ENCODE data around the gene SPSB3. TPM values are rescaled to one million over a fixed set of nuclear protein-coding genes. Genes with fewer than 3 reads are reported as not detected.
A peak's percentile ranks its signal among the peaks of the same experiment; 100 is the strongest.

SPSB3 gene
- total RNA-seq, 4 donors from 2014 or later, result 76.4 to 148 (median 102) TPM

DNA sequence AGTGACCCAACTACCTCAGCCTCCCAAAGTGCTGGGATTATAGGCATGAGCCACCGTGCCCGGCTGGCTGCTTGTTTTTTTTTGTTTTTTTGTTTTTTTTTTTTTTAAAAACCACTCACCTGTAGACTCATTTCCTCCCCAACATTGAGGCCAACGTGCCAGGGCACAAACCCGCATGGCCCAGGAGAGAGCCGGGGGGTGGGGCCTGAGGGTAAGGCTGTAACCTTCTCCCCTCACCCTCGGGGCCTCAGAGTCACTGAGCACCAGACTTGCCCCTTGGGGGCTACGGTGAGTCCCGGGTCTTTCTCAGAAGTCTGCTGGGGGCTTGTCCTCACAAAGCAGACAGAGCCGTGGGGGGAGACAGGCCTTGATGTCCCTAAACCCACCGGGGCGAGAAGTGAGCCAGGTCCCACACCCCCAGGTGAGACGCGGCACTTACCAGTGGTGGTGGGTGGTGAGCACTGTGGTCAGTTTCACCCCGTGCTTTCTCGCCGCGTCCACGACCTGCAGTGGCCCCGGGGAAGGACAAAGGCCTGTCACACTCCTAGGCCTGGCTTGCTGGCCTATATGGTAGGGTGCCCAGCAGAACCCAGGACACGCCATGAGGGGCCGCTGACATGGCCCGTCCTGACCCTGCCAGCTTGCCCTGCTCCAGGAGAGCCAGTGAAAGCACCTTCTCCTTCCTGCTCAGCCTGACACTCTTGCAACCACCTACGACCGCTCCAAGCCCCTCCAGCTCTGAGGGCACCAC lies 39.7 kb upstream of the SPSB3 start:
- Histone ChIP-seq H3K27me3 (no peaks in the 10 kb centered on the region), H3K9me3 (no peaks in the 10 kb centered on the region), H3K4me3 (no peak overlapping the region), H3K36me3 (peaks cover 0 to 58% (median 0%) of the 10 kb centered on the region in 3 donors), H3K4me1 (peaks cover 3 to 26% (median 10%) of the 10 kb centered on the region in 4 donors), H3K27ac (no peak overlapping the region)
- DNase-seq, result no peak
- no peak for TF ChIP-seq POLR2A (IDR thresholded peaks at IDR 0.05)
- TF ChIP-seq, protein P1, sequence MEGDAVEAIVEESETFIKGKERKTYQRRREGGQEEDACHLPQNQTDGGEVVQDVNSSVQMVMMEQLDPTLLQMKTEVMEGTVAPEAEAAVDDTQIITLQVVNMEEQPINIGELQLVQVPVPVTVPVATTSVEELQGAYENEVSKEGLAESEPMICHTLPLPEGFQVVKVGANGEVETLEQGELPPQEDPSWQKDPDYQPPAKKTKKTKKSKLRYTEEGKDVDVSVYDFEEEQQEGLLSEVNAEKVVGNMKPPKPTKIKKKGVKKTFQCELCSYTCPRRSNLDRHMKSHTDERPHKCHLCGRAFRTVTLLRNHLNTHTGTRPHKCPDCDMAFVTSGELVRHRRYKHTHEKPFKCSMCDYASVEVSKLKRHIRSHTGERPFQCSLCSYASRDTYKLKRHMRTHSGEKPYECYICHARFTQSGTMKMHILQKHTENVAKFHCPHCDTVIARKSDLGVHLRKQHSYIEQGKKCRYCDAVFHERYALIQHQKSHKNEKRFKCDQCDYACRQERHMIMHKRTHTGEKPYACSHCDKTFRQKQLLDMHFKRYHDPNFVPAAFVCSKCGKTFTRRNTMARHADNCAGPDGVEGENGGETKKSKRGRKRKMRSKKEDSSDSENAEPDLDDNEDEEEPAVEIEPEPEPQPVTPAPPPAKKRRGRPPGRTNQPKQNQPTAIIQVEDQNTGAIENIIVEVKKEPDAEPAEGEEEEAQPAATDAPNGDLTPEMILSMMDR (IDR thresholded peaks at IDR 0.05), result no peak

DNA sequence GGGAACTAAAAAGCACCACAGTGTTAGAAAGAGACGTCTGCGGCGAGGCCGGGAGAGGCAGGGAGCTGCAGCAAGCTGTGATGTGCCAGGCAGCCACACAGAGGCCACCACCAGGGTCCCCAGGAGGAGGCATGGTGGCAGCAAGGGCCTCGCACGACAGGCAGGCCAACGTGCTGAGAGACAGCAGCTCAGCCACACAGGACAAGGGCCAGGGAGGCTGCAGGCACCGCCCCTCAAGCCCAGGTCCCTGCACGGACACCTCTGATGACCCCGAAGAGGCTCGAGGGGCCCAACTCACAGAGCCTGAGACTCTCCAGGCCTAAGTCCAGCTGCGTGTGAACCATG lies 38.5 kb upstream of the SPSB3 start:
- H3K27me3 ChIP-seq, result no peaks in the 10 kb centered on the region
- H3K4me3 ChIP-seq, result no peak overlapping the region
- H3K9me3 ChIP-seq, result no peaks in the 10 kb centered on the region
- H3K36me3 ChIP-seq, result peaks cover 0 to 69% (median 4%) of the 10 kb centered on the region in 3 donors
- peaks cover 3 to 25% (median 8%) of the 10 kb centered on the region in 4 donors for H3K4me1 ChIP-seq
- DNase-seq, result peak in 1 of 3 donors; percentile 25
- TF ChIP-seq, protein P1 (IDR thresholded peaks at IDR 0.05), result no peak
- no peak for TF ChIP-seq POLR2A (IDR thresholded peaks at IDR 0.05)
- H3K27ac ChIP-seq, result no peak overlapping the region

DNA sequence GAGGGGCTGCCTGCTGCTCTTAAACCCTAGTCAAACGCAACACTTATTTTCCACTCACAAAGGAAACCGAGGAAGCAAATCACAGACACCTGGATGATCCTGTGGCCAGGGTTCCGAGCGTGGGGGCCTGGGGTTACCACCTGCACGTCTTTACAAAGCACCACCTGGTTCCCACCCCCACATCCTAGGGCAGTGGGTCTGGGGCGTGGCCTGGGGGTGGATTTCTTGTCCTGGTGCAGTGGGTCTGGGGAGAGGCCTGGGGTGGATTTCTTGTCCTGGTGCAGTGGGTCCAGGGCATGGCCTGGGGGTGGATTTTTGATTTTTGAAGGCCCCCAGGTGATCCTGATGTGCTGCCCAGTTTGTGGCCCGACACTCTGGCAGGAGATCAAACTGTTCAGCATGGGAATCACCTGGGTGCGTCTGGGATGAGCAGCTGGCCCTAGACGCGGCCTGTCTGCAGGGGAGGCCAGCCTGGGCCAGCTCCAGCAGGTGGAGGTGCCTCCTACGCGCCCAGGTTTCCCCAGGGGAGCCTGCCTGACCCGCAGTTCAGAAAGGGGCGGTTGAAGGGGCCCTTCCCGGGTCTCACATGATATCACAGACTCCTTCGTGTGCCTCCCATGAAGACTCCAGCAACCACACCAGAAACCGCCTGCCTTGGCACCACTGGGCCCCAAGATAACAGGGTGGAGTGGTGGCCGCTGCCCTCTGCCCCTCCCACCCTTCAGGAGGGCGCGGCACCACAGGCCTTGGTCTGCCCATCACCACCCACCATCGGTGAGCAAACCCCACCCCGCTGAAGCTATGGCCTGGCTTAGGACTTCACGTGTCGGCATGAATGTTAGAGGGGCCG lies 38.0 kb upstream of the SPSB3 start:
- no peak overlapping the region for H3K27ac ChIP-seq
- no peaks in the 10 kb centered on the region for H3K27me3 ChIP-seq
- H3K36me3 ChIP-seq, result peaks cover 0 to 74% (median 4%) of the 10 kb centered on the region in 3 donors
- peaks cover 0 to 19% (median 4%) of the 10 kb centered on the region in 4 donors for H3K4me1 ChIP-seq
- no peaks in the 10 kb centered on the region for H3K9me3 ChIP-seq
- peak in 1 of 3 donors; percentile 23 for DNase-seq
- TF ChIP-seq, protein P1 (IDR thresholded peaks at IDR 0.05), result no peak
- TF ChIP-seq POLR2A (IDR thresholded peaks at IDR 0.05), result no peak
- no peak overlapping the region for H3K4me3 ChIP-seq

DNA sequence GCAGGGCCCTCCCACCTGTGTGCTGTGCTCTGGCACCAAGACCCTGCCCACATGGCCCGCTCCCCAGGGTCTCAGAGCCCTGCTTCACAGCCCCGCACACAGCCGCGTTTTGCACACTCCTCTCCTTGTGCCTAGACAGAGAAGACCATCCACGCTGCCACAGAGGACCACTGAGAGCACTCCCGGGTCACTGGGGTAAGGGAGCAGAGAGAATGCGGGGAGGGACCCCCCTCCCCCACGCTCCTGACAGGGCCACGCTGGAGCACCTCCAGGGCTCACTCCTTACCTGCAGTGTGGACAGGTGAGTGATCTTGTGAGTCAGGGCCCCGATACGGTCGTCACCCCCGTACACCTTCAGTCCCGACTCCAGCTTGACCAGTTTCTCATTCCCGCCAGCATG lies 37.2 kb upstream of the SPSB3 start:
- H3K27ac ChIP-seq, result no peak overlapping the region
- H3K36me3 ChIP-seq, result peaks cover 0 to 74% (median 4%) of the 10 kb centered on the region in 3 donors
- TF ChIP-seq, protein P1 (IDR thresholded peaks at IDR 0.05), result no peak
- TF ChIP-seq POLR2A (IDR thresholded peaks at IDR 0.05), result no peak
- DNase-seq, result peak in 1 of 3 donors; percentile 38
- H3K9me3 ChIP-seq, result no peaks in the 10 kb centered on the region
- H3K4me3 ChIP-seq, result no peak overlapping the region
- H3K4me1 ChIP-seq, result peaks cover 0 to 13% (median 0%) of the 10 kb centered on the region in 4 donors
- H3K27me3 ChIP-seq, result no peaks in the 10 kb centered on the region

DNA sequence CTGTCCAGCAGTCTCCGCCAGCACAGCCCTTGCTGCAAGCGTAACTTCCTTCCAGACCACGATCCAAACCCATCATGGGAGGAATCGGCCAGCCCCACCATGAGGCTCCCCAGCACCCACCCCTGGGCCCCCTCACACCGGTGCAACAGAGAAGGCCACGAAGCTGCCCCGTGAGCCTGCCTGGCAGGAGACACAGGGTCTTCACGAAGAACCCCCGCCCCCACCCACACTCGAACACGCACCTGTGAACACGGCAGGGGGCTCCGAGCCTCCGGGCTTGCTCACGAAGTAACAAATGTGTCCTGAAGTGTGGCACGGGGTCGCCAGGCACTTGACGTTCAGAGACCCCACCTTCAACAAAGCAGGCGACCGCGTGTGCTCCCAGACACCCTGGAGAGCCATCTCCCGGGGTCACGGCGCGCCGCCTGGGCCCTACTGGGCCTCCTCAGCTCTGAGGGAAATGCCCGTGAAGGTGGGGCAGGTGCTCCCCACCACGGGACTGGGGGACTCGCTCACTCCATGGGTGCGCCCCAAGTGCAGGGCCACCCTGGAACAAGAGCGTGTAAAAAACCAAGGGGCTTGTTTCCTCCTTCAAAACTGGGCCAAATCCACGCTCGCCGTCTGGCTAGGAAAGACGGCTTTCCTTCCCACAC lies 36.6 kb upstream of the SPSB3 start:
- Histone ChIP-seq H3K9me3 (no peaks in the 10 kb centered on the region), H3K27ac (no peak overlapping the region), H3K36me3 (peaks cover 0 to 74% (median 4%) of the 10 kb centered on the region in 3 donors), H3K4me1 (peaks cover 0 to 7% (median 0%) of the 10 kb centered on the region in 4 donors), H3K4me3 (no peak overlapping the region), H3K27me3 (no peaks in the 10 kb centered on the region)
- peak in 1 of 3 donors; percentile 42 for DNase-seq
- TF ChIP-seq, protein P1 (IDR thresholded peaks at IDR 0.05), result no peak

All from Peyer's patch (tissue), 4 donors.